HL-60 (cell line): Measurements from ENCODE around the gene BBS12.

ENCODE experiments used
- DNase-seq, 2 experiments: peaks; one replicate each; pipeline ENCODE4 v3.0.0-alpha.2; 2010 to 2020; ENCODE audit warnings: low read depth in 1 of 2, low spot score in 1 of 2
- H3K27ac ChIP-seq: fragments of 250-450 bp; sonication (Bioruptor Pico); replicated peaks from 2 replicates; pipeline ENCODE4 v1.5.1; 2020; ENCODE audit warnings: mild to moderate bottlenecking, moderate library complexity
- H3K27me3 ChIP-seq: fragments of 250-450 bp; sonication (Bioruptor Pico); 2 replicates; pipeline ENCODE4 v1.5.1; 2021; ENCODE audit warnings: mild to moderate bottlenecking, moderate library complexity; ENCODE audit not compliant: insufficient read depth, poor library complexity, severe bottlenecking
- H3K4me3 ChIP-seq: replicated peaks from 2 replicates; pipeline ENCODE4 v1.5.1; 2011; ENCODE audit warnings: mild to moderate bottlenecking, control low read depth, low read length; ENCODE audit not compliant: insufficient read depth
- GABPA ChIP-seq: IDR thresholded peaks from 2 replicates; pipeline ENCODE4 v1.6.1; 2012; ENCODE audit warnings: low read depth
- POLR2AphosphoS5 ChIP-seq: IDR thresholded peaks from 2 replicates; pipeline ENCODE4 v1.6.1; 2012; ENCODE audit warnings: low read depth
- SPI1 ChIP-seq: IDR thresholded peaks from 2 replicates; pipeline ENCODE4 v1.6.1; 2012; ENCODE audit warnings: low read depth, mild to moderate bottlenecking, borderline replicate concordance
- TF ChIP-seq, protein P1 (sequence below): IDR thresholded peaks from 2 replicates; pipeline ENCODE4 v1.6.1; 2012; ENCODE audit warnings: low read depth; ENCODE audit not compliant: insufficient replicate concordance
- TF ChIP-seq, protein P2 (sequence below): IDR thresholded peaks from one replicate; pipeline ENCODE4 v1.5.1; 2011; ENCODE audit warnings: low read length, control low read depth, inconsistent platforms; ENCODE audit not compliant: insufficient read depth

The BBS12 gene

GRCh38 chr4:122688529-122689140 lies 43.9 kb upstream of the BBS12 start:
- no peak for DNase-seq
- H3K27me3 ChIP-seq, result no peaks in the 10 kb centered on the region
- no peak overlapping the region for H3K27ac ChIP-seq
- H3K4me3 ChIP-seq, result no peak overlapping the region
- TF ChIP-seq, protein P1, sequence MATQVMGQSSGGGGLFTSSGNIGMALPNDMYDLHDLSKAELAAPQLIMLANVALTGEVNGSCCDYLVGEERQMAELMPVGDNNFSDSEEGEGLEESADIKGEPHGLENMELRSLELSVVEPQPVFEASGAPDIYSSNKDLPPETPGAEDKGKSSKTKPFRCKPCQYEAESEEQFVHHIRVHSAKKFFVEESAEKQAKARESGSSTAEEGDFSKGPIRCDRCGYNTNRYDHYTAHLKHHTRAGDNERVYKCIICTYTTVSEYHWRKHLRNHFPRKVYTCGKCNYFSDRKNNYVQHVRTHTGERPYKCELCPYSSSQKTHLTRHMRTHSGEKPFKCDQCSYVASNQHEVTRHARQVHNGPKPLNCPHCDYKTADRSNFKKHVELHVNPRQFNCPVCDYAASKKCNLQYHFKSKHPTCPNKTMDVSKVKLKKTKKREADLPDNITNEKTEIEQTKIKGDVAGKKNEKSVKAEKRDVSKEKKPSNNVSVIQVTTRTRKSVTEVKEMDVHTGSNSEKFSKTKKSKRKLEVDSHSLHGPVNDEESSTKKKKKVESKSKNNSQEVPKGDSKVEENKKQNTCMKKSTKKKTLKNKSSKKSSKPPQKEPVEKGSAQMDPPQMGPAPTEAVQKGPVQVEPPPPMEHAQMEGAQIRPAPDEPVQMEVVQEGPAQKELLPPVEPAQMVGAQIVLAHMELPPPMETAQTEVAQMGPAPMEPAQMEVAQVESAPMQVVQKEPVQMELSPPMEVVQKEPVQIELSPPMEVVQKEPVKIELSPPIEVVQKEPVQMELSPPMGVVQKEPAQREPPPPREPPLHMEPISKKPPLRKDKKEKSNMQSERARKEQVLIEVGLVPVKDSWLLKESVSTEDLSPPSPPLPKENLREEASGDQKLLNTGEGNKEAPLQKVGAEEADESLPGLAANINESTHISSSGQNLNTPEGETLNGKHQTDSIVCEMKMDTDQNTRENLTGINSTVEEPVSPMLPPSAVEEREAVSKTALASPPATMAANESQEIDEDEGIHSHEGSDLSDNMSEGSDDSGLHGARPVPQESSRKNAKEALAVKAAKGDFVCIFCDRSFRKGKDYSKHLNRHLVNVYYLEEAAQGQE, result no peak
- TF ChIP-seq SPI1 (no peak), GABPA (no peak), POLR2AphosphoS5 (no peak)
- TF ChIP-seq, protein P2, sequence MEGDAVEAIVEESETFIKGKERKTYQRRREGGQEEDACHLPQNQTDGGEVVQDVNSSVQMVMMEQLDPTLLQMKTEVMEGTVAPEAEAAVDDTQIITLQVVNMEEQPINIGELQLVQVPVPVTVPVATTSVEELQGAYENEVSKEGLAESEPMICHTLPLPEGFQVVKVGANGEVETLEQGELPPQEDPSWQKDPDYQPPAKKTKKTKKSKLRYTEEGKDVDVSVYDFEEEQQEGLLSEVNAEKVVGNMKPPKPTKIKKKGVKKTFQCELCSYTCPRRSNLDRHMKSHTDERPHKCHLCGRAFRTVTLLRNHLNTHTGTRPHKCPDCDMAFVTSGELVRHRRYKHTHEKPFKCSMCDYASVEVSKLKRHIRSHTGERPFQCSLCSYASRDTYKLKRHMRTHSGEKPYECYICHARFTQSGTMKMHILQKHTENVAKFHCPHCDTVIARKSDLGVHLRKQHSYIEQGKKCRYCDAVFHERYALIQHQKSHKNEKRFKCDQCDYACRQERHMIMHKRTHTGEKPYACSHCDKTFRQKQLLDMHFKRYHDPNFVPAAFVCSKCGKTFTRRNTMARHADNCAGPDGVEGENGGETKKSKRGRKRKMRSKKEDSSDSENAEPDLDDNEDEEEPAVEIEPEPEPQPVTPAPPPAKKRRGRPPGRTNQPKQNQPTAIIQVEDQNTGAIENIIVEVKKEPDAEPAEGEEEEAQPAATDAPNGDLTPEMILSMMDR, result no peak

GRCh38 chr4:122689972-122690371 lies 42.5 kb upstream of the BBS12 start:
- Histone ChIP-seq H3K27ac (no peak overlapping the region), H3K27me3 (no peaks in the 10 kb centered on the region), H3K4me3 (no peak overlapping the region)
- no peak for TF ChIP-seq POLR2AphosphoS5
- no peak for TF ChIP-seq GABPA
- no peak for DNase-seq

DNA sequence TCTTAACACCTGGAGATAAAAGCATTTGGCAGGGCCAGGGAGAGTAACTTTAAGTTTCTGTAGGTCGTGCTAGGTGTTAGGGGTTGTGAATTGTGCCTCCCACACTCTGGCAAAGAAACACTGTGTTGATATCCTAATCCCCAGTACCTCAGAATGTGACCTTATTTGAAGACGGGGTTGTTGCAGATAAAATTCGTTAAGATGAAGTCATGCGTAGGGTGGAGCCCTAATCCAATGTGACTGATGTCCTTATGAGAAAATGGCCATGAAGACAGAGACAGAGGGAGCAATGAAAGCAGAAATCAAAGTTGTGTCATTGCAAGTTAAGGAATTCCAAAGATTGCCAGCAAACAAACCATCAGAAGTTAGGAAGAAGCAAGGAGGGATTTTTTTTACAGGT lies 40.5 kb upstream of the BBS12 start:
- no peak overlapping the region for H3K4me3 ChIP-seq
- TF ChIP-seq POLR2AphosphoS5 (no peak), GABPA (no peak), SPI1 (no peak)
- TF ChIP-seq, protein P2, result no peak
- TF ChIP-seq, protein P1, result no peak
- H3K27ac ChIP-seq, result no peak overlapping the region
- no peak for DNase-seq
- H3K27me3 ChIP-seq, result no peaks in the 10 kb centered on the region

GRCh38 chr4:122692641-122693520 lies 39.6 kb upstream of the BBS12 start:
- no peak for TF ChIP-seq POLR2AphosphoS5
- no peak for TF ChIP-seq SPI1
- no peak for TF ChIP-seq GABPA
- TF ChIP-seq, protein P1, result no peak
- TF ChIP-seq, protein P2, result no peak
- no peak overlapping the region for H3K4me3 ChIP-seq
- H3K27me3 ChIP-seq, result no peaks in the 10 kb centered on the region
- no peak for DNase-seq
- no peak overlapping the region for H3K27ac ChIP-seq
